Astrocyte (in vitro differentiated cells and primary cell): Measurements from ENCODE around the gene SRP9. TPM values are rescaled to one million over a fixed set of nuclear protein-coding genes. Genes with fewer than 3 reads are reported as not detected.

Experiments used
- DNase-seq: peaks from one replicate; pipeline ENCODE4 v3.0.0-alpha.2; 2010; ENCODE audit warnings: low read depth
- FAIRE-seq: peaks from 2 replicates; lab custom pipeline; 2011; peaks lifted over from hg19 to GRCh38; lab: Jason Lieb, UNC
- H2AFZ ChIP-seq: 2 replicates; pipeline ENCODE4 v1.6.0; 2012; ENCODE audit warnings: low read depth, low read length, inconsistent platforms
- H3K27ac ChIP-seq: 2 replicates; pipeline ENCODE4 v1.5.1; 2011; ENCODE audit warnings: low read depth, low read length, inconsistent platforms
- H3K27me3 ChIP-seq: 2 replicates; pipeline ENCODE4 v1.6.0; 2011; ENCODE audit warnings: low read length, inconsistent platforms; ENCODE audit not compliant: insufficient read depth
- H3K36me3 ChIP-seq: 2 replicates; pipeline ENCODE4 v1.5.1; 2011; ENCODE audit warnings: low read length, inconsistent platforms; ENCODE audit not compliant: insufficient read depth
- H3K4me1 ChIP-seq: 2 replicates; pipeline ENCODE4 v1.5.1; 2011; ENCODE audit warnings: low read length, inconsistent platforms; ENCODE audit not compliant: insufficient read depth
- H3K4me2 ChIP-seq: 2 replicates; pipeline ENCODE4 v1.6.0; 2012; ENCODE audit warnings: low read length, inconsistent platforms
- H3K4me3 ChIP-seq: 2 replicates; pipeline ENCODE4 v1.5.1; 2011; ENCODE audit warnings: low read depth, mild to moderate bottlenecking, low read length, inconsistent platforms; ENCODE audit not compliant: insufficient read depth
- H3K79me2 ChIP-seq: 2 replicates; pipeline ENCODE4 v1.6.0; 2012; ENCODE audit warnings: mild to moderate bottlenecking, low read length, inconsistent platforms; ENCODE audit not compliant: insufficient read depth
- H3K9ac ChIP-seq: 2 replicates; pipeline ENCODE4 v1.6.0; 2012; ENCODE audit warnings: mild to moderate bottlenecking, low read length, inconsistent platforms
- H3K9me3 ChIP-seq: 2 replicates; pipeline ENCODE4 v1.5.1; 2012; ENCODE audit warnings: low read depth, mild to moderate bottlenecking, low read length, inconsistent platforms; ENCODE audit not compliant: insufficient read depth
- H4K20me1 ChIP-seq: 2 replicates; pipeline ENCODE4 v1.6.0; 2012; ENCODE audit warnings: low read length, inconsistent platforms; ENCODE audit not compliant: insufficient read depth
- H3K27ac Mint-ChIP-seq: one replicate; pipeline ENCODE4 v1.8.0; 2021; ENCODE audit warnings: mild to moderate bottlenecking, mixed read lengths; ENCODE audit not compliant: unreplicated experiment
- H3K27me3 Mint-ChIP-seq: one replicate; pipeline ENCODE4 v1.8.0; 2021; ENCODE audit warnings: low read depth, mixed read lengths; ENCODE audit not compliant: unreplicated experiment
- H3K36me3 Mint-ChIP-seq: one replicate; pipeline ENCODE4 v1.8.0; 2021; ENCODE audit warnings: low read depth, mixed read lengths; ENCODE audit not compliant: unreplicated experiment
- H3K4me1 Mint-ChIP-seq: one replicate; pipeline ENCODE4 v1.8.0; 2021; ENCODE audit warnings: low read depth, mixed read lengths; ENCODE audit not compliant: unreplicated experiment
- H3K4me3 Mint-ChIP-seq: one replicate; pipeline ENCODE4 v1.8.0; 2021; ENCODE audit warnings: mild to moderate bottlenecking, moderate library complexity, mixed read lengths; ENCODE audit not compliant: unreplicated experiment
- H3K9me3 Mint-ChIP-seq: one replicate; pipeline ENCODE4 v1.8.0; 2021; ENCODE audit warnings: mild to moderate bottlenecking, mixed read lengths; ENCODE audit not compliant: unreplicated experiment
- EZH2 ChIP-seq: IDR thresholded peaks from 2 replicates; pipeline ENCODE4 v1.6.1; 2012; ENCODE audit warnings: mild to moderate bottlenecking, low read length, inconsistent platforms; ENCODE audit not compliant: insufficient read depth
- total RNA-seq: library from RNA; stranded (reverse); gene quantifications from 2 replicates; pipeline ENCODE4 v1.2.1, GENCODE V29; 2021
- TF ChIP-seq, protein P1 (sequence below): IDR thresholded peaks from 2 replicates; pipeline ENCODE4 v1.5.1; 2011; ENCODE audit warnings: low read depth, mild to moderate bottlenecking, inconsistent platforms, low read length, moderate library complexity; ENCODE audit not compliant: insufficient read depth

The SRP9 gene
- total RNA-seq, 1 donor from 2014 or later = 269 TPM

DNA sequence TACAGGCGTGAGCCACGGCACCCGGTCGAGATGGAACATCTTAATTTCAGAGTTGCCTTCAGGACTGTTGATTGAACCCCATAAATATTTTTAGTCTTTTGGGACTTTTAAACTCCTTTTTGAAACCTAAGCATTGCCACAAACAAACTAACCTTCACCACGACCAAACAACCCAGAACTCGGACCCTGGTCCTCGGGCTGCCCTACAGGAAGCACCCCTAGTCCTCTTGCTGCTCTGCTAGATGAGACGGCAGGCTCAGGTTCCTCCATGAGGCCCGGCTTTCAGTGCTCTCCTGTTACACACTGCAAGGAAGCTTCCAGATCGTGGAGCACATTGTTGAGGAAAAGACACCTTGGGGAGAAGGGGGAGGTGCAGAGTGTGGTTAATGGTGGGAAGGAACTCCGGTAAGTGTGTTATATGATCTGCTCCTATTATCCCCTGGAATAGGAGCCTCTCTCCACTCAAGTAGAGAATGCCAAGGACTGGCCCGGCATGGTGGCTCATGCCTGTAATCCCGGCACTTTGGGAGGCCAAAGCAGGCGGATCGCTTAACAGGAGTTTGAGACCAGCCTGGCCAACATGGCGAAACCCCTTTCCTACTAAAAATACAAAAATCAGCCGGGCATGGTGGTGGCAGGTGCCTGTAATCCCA is 38.0 kb downstream of the SRP9 start:
- TF ChIP-seq, protein P1, sequence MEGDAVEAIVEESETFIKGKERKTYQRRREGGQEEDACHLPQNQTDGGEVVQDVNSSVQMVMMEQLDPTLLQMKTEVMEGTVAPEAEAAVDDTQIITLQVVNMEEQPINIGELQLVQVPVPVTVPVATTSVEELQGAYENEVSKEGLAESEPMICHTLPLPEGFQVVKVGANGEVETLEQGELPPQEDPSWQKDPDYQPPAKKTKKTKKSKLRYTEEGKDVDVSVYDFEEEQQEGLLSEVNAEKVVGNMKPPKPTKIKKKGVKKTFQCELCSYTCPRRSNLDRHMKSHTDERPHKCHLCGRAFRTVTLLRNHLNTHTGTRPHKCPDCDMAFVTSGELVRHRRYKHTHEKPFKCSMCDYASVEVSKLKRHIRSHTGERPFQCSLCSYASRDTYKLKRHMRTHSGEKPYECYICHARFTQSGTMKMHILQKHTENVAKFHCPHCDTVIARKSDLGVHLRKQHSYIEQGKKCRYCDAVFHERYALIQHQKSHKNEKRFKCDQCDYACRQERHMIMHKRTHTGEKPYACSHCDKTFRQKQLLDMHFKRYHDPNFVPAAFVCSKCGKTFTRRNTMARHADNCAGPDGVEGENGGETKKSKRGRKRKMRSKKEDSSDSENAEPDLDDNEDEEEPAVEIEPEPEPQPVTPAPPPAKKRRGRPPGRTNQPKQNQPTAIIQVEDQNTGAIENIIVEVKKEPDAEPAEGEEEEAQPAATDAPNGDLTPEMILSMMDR = no peak
- TF ChIP-seq EZH2 = no peak
- Histone ChIP-seq H3K4me1 (peaks cover 27% of the 10 kb centered on the region), H4K20me1 (peaks cover 19% of the 10 kb centered on the region), H2AFZ (no peak overlapping the region), H3K9ac (no peak overlapping the region), H3K79me2 (peaks cover 18% of the 10 kb centered on the region), H3K9me3 (no peaks in the 10 kb centered on the region), H3K36me3 (no peaks in the 10 kb centered on the region), H3K27ac (no peak overlapping the region), H3K4me3 (no peak overlapping the region), H3K27me3 (no peaks in the 10 kb centered on the region), H3K4me2 (no peak overlapping the region)
- H3K36me3 Mint-ChIP-seq = peaks cover 9% of the 10 kb centered on the region
- H3K27ac Mint-ChIP-seq = no peak overlapping the region
- peaks cover 2% of the 10 kb centered on the region for H3K9me3 Mint-ChIP-seq
- H3K4me1 Mint-ChIP-seq = peaks cover 49% of the 10 kb centered on the region
- DNase-seq (no peak), FAIRE-seq (no peak)
- no peaks in the 10 kb centered on the region for H3K27me3 Mint-ChIP-seq
- no peak overlapping the region for H3K4me3 Mint-ChIP-seq

DNA sequence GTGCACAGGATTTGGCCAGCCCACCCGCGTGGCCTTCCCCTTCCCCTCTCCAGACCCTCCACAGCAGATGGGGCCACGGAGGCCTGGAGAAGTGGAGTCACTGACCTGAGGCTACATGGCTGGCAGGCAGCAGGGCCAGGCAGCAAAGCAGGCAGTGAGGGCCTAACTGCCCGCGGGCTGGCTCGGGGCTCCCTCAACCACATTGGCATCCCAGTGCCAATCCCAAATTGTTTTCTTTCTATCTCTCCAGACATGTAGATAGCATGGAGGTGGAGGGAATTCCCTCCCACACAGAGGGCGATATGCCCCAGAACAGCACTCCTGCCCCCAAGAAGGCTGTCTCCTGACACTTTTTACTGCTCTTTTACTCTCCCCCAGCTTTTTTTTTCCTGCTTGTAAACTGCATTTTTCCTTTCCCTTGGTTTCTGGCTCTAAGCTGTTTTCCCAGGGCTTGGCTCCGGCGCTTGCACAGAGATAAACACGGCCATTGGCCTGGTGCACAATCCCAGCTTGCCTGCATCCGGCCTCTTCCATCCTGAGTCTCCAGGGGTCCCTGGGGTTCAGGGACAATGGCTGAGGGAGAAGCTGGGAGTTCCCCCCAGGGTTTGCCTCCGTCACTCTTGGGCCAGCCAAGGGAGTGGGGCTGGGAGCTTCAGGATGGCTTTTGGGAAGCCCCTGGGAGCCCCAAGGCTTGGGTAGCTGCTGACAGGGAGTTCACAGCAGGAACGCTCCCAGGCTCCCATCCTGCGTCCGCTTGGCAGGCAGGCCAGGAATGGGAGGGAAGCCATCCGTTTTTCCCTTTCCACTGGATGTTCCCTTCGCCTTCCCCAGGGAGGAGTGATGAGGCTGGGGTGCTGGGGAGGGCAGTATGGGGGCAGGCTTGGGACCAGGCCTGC is 39.3 kb downstream of the SRP9 start:
- Histone ChIP-seq H3K27ac (peak overlapping the region; percentile 24), H3K27me3 (no peaks in the 10 kb centered on the region), H3K36me3 (no peaks in the 10 kb centered on the region), H3K9ac (peak overlapping the region; percentile 58), H3K4me1 (peaks cover 20% of the 10 kb centered on the region), H4K20me1 (peaks cover 17% of the 10 kb centered on the region), H2AFZ (peak overlapping the region; percentile 70), H3K4me3 (no peak overlapping the region), H3K9me3 (no peaks in the 10 kb centered on the region), H3K4me2 (peak overlapping the region; percentile 38), H3K79me2 (peaks cover 13% of the 10 kb centered on the region)
- FAIRE-seq (no peak), DNase-seq (no peak)
- peaks cover 9% of the 10 kb centered on the region for H3K36me3 Mint-ChIP-seq
- no peak overlapping the region for H3K4me3 Mint-ChIP-seq
- H3K27me3 Mint-ChIP-seq = no peaks in the 10 kb centered on the region
- peak overlapping the region; percentile 81 for H3K27ac Mint-ChIP-seq
- TF ChIP-seq EZH2 = no peak
- TF ChIP-seq, protein P1 = no peak
- H3K9me3 Mint-ChIP-seq = no peaks in the 10 kb centered on the region
- H3K4me1 Mint-ChIP-seq = peaks cover 46% of the 10 kb centered on the region
